Measurements from ENCODE around the gene DMAC2L.
"Not testable (repeated sequence)": the region's sequence is repeated elsewhere in the genome, so short reads cannot be mapped to it uniquely, and the experiment has no call there.

Gene DMAC2L

GRCh38 chr14:50354527-50354926 is 42.4 kb downstream of the DMAC2L start:
- DNase-seq (ENCODE audit: low read depth, low spot score), result no peak

- no peak for DNase-seq (ENCODE audit: low read depth, low spot score)
These were observed 43.6 kb downstream of the DMAC2L start for GRCh38 chr14:50355692-50356091.

GRCh38 chr14:50356283-50356682 is 44.2 kb downstream of the DMAC2L start:
- not testable (repeated sequence) for DNase-seq (ENCODE audit: low read depth, low spot score)

- DNase-seq (ENCODE audit: low read depth, low spot score), result no peak
These were observed 45.0 kb downstream of the DMAC2L start for GRCh38 chr14:50357124-50357523.

- no peak for DNase-seq (ENCODE audit: low read depth, low spot score)
These were observed 45.8 kb downstream of the DMAC2L start for GRCh38 chr14:50357753-50358395.

- DNase-seq (ENCODE audit: low read depth, low spot score), result no peak
These were observed 47.5 kb downstream of the DMAC2L start for GRCh38 chr14:50359631-50360030.

- no peak for DNase-seq (ENCODE audit: low read depth, low spot score)
These were observed 48.0 kb downstream of the DMAC2L start for GRCh38 chr14:50360093-50360492.

- no peak for DNase-seq (ENCODE audit: low read depth, low spot score)
These were observed 48.7 kb downstream of the DMAC2L start for GRCh38 chr14:50360851-50361250.

- DNase-seq (ENCODE audit: low read depth, low spot score), result not testable (repeated sequence)
These were observed 49.6 kb downstream of the DMAC2L start for GRCh38 chr14:50361473-50362403.

- DNase-seq (ENCODE audit: low read depth, low spot score), result no peak
These were observed 50.9 kb downstream of the DMAC2L start for GRCh38 chr14:50362764-50363713.

GRCh38 chr14:50363714-50364111 is 51.6 kb downstream of the DMAC2L start:
- DNase-seq (ENCODE audit: low read depth, low spot score), result no peak

- DNase-seq (ENCODE audit: low read depth, low spot score), result no peak
These were observed 52.7 kb downstream of the DMAC2L start for GRCh38 chr14:50364792-50365191.

- DNase-seq (ENCODE audit: low read depth, low spot score), result not testable (repeated sequence)
These were observed 53.4 kb downstream of the DMAC2L start for GRCh38 chr14:50365572-50365971.

GRCh38 chr14:50366115-50366514 is 54.0 kb downstream of the DMAC2L start:
- DNase-seq (ENCODE audit: low read depth, low spot score), result no peak

GRCh38 chr14:50366589-50366988 is 54.5 kb downstream of the DMAC2L start:
- no peak for DNase-seq (ENCODE audit: low read depth, low spot score)

GRCh38 chr14:50371546-50371945 is 59.4 kb downstream of the DMAC2L start:
- DNase-seq (ENCODE audit: low read depth, low spot score), result no peak

GRCh38 chr14:50373959-50374358 is 61.8 kb downstream of the DMAC2L start:
- DNase-seq (ENCODE audit: low read depth, low spot score), result no peak

GRCh38 chr14:50375760-50376159 is 63.6 kb downstream of the DMAC2L start:
- no peak for DNase-seq (ENCODE audit: low read depth, low spot score)

All from iPS DF 19.7 (cell line).